ENCODE data around the gene STRN4. TPM values are rescaled to one million over a fixed set of nuclear protein-coding genes. Genes with fewer than 3 reads are reported as not detected.

The STRN4 gene
- polyA plus RNA-seq, 1 of the 3 experiments (the other 2 are of a cell fraction): 92.8 TPM

DNA sequence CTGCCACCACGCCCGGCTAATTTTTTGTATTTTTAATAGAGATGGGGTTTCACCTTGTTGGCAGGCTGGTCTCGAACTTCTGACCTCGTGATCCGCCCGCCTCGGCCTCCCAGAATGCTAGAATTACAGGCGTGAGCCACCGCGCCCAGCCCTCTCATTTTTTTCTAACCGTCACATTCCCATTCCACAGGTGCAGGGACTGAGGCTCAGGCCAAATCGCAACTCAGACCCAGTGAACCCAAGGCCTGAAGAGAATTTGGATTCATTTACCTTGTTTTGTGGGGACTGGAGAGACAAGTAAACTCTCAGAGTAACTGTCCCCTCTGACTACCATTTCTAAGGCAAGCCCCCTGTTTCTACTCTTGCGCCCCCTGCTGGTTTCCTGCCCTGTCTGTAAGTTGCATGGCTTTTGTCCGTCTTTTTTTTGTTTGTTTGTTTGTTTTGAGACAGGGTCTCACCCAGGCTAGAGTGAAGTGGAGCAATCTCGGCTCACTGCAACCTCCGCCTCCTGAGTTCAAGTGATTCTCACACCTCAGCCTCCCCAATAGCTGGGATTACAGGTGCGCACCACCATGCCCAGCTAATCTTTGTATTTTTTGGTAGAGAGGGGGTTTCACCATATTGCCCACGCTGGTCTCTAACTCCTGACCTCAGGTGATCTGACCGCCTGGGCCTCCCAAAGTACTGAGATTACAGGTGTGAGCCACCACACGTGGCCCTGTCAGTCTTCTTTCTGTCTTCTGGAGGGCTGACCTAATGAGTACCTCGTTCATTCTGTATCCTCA is 2.3 kb upstream of the STRN4 start:
- H3K9ac ChIP-seq: no peak overlapping the region
- H3K4me2 ChIP-seq: no peak overlapping the region
- H3K27me3 ChIP-seq (ENCODE audit: insufficient read depth): no peaks in the 10 kb centered on the region
- no peaks in the 10 kb centered on the region for H3K9me3 ChIP-seq
- peaks cover 3 to 5% of the 10 kb centered on the region in 2 experiments for H3K36me3 ChIP-seq (replicated peaks in 1 of 2; ENCODE audit: control insufficient read depth in 1 of 2, insufficient read depth in 2 of 2, low read length in 1 of 2)
- H2AFZ ChIP-seq (ENCODE audit: low read depth): no peak overlapping the region
- ChIA-PET CTCF (interaction anchor here (0.7 to 3.7 kb wide), 19 partner anchors 9 to 288 kb away, joined by 3 to 28 read pairs (median 4); partner anchors contain the start of genes DACT3 and SLC1A5), POLR2A (no interaction called here)
- H3K4me1 ChIP-seq (ENCODE audit: control insufficient read depth in 1 of 2, insufficient read depth in 2 of 2, low read depth in 1 of 2, low read length in 1 of 2): peaks cover 0 to 17% of the 10 kb centered on the region in 2 experiments; a peak in 1 of 4 replicates
- H3F3A ChIP-seq (replicated peaks; ENCODE audit: insufficient read depth): peaks cover 10% of the 10 kb centered on the region
- no peak overlapping the region for H3K27ac ChIP-seq (ENCODE audit: low read depth in 2 of 2, low read length in 1 of 2)
- TF ChIP-seq YY1 (IDR thresholded peaks at IDR 0.05; ENCODE audit: low read depth) (no peak), NRF1 (IDR thresholded peaks at IDR 0.05; ENCODE audit: low read depth, low read length) (no peak), SMC3 (IDR thresholded peaks at IDR 0.05; ENCODE audit: low read depth, low read length) (peak; percentile 24; the same call in 1 of the 2 replicates), RCOR1 (IDR thresholded peaks at IDR 0.05; ENCODE audit: low read length) (no peak), RAD21 (IDR thresholded peaks at IDR 0.05; ENCODE audit: low read length) (peak; percentile 30; the same call in 1 of the 2 replicates)
- TF ChIP-seq, protein P1, sequence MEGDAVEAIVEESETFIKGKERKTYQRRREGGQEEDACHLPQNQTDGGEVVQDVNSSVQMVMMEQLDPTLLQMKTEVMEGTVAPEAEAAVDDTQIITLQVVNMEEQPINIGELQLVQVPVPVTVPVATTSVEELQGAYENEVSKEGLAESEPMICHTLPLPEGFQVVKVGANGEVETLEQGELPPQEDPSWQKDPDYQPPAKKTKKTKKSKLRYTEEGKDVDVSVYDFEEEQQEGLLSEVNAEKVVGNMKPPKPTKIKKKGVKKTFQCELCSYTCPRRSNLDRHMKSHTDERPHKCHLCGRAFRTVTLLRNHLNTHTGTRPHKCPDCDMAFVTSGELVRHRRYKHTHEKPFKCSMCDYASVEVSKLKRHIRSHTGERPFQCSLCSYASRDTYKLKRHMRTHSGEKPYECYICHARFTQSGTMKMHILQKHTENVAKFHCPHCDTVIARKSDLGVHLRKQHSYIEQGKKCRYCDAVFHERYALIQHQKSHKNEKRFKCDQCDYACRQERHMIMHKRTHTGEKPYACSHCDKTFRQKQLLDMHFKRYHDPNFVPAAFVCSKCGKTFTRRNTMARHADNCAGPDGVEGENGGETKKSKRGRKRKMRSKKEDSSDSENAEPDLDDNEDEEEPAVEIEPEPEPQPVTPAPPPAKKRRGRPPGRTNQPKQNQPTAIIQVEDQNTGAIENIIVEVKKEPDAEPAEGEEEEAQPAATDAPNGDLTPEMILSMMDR (IDR thresholded peaks at IDR 0.05): peak; percentile 89
- DNase-seq: peak; percentile 75
- no peaks in the 10 kb centered on the region for H3K9me2 ChIP-seq
- no peak overlapping the region; a peak in 1 of 4 replicates for H3K4me3 ChIP-seq (ENCODE audit: low read depth in 2 of 2, low read length in 1 of 2)
- H4K20me1 ChIP-seq (ENCODE audit: insufficient read depth): peaks cover 22% of the 10 kb centered on the region
- WGBS (ENCODE audit: low lambda C conversion rate): 84% methylated on average over 21 of the region's 21 CpGs
- H3K79me2 ChIP-seq (ENCODE audit: insufficient read depth): peaks cover 43% of the 10 kb centered on the region

DNA sequence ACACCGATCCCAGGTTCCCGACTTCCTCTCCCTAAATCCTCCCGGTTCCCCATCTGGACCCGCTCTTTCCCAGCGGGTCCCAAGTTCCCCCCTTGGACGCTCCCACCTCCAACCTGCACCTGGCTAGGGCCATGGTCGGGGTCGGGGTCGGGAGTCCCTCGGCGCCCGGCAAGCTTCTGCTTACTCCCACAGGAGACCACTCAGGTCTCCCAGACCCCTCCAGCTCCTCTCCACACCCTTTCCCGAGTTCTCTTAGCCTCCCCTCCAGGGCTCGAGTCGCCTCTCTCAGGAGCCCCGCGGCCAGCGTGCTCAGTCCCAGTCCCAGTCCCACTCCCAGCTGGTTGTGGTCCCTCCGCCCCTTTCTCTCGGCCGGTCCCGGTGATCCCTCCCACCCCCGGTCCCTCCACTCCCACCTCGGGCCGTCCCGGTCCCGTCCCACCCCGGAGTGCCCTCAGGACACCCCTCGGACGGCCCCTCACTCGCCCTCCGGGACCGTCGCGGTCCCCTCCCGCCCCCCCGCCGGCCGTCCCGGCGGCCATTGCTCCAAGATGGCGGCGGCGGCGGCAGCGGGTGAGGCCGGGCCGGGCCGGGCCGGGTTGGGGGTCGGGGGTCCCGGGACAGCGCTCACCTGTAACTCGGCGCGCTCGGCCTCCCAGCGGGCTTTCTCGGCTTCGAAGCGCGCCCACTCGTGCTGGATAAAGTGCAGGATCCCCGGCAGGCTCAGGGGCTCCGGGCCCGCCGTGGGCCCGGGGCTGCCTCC is 549 bp downstream of the STRN4 start, which contains the start of gene FKRP:
Gene FKRP (plus strand): TSS at position 537 of the 760 bp plus-strand sequence. CDS start 9,394 bp downstream, outside the sequence.
- peaks cover 10% of the 10 kb centered on the region for H3F3A ChIP-seq (replicated peaks; ENCODE audit: insufficient read depth)
- peak within 1 kb of the TSS; percentile 97 for H3K9ac ChIP-seq
- H3K9me3 ChIP-seq: no peaks in the 10 kb centered on the region
- peak; percentile 86 for DNase-seq
- peaks cover 0 to 17% of the 10 kb centered on the region in 2 experiments; a peak in 1 of 4 replicates for H3K4me1 ChIP-seq (ENCODE audit: control insufficient read depth in 1 of 2, insufficient read depth in 2 of 2, low read depth in 1 of 2, low read length in 1 of 2)
- CTCF ChIA-PET: interaction anchor here (0.9 to 5.8 kb wide), 4 partner anchors 9 to 132 kb away, joined by 3 to 48 read pairs (median 4); no protein-coding TSS in a partner anchor
- H3K79me2 ChIP-seq (ENCODE audit: insufficient read depth): peaks cover 71% of the 10 kb centered on the region
- H3K27me3 ChIP-seq (ENCODE audit: insufficient read depth): no peaks in the 10 kb centered on the region
- peak within 1 kb of the TSS; percentile 98 for H3K4me2 ChIP-seq
- peaks cover 0 to 9% of the 10 kb centered on the region in 2 experiments for H3K36me3 ChIP-seq (replicated peaks in 1 of 2; ENCODE audit: control insufficient read depth in 1 of 2, insufficient read depth in 2 of 2, low read length in 1 of 2)
- WGBS (ENCODE audit: low lambda C conversion rate): 2% methylated on average over 36 of the region's 68 CpGs
- H3K9me2 ChIP-seq: no peaks in the 10 kb centered on the region
- H4K20me1 ChIP-seq (ENCODE audit: insufficient read depth): peaks cover 50% of the 10 kb centered on the region
- H3K27ac ChIP-seq (ENCODE audit: low read depth in 2 of 2, low read length in 1 of 2): peak within 1 kb of the TSS; percentile 64 to 89
- peak within 1 kb of the TSS; percentile 87; the same call in 1 of the 2 replicates for H2AFZ ChIP-seq (ENCODE audit: low read depth)
- peak within 1 kb of the TSS; percentile 81 to 93 for H3K4me3 ChIP-seq (ENCODE audit: low read depth in 2 of 2, low read length in 1 of 2)
- no peak for TF ChIP-seq FOXM1 (IDR thresholded peaks at IDR 0.05; ENCODE audit: low read depth)
- TF ChIP-seq YY1 (IDR thresholded peaks at IDR 0.05; ENCODE audit: low read depth): peak; percentile 93
- TF ChIP-seq TAF1 (IDR thresholded peaks at IDR 0.05; ENCODE audit: borderline replicate concordance, low read depth, low read length): peak; percentile 79
- no peak for TF ChIP-seq POLR2AphosphoS5 (IDR thresholded peaks at IDR 0.05; ENCODE audit: low read depth, low read length)
- POLR2A ChIA-PET: interaction anchor here (0.7 to 1.1 kb wide), 3 partner anchors 30 to 40 kb away, joined by 3 read pairs; no protein-coding TSS in a partner anchor
